ENCODE data around the gene TMEM94.
A peak's percentile ranks its signal among the peaks of the same experiment; 100 is the strongest.
"Not testable (repeated sequence)": the region's sequence is repeated elsewhere in the genome, so short reads cannot be mapped to it uniquely, and the experiment has no call there.

The TMEM94 gene

DNA sequence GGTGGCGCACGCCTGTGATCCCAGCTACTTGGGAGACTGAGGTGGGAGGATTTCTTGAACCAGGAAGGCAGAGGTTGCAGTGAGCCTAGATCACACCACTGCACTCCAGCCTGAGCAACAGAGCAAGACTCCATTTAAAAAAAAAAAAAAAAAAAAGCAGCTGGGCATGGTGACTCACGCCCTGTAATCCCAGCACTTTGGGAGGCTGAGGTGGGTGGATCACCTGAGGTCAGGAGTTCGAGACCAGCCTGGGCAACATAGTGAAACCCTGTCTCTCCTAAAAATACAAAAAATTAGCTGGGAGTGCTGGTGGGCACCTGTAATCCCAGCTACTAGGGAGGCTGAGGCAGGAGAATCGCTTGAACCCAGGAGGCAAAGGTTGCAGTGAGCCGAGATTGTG, 10.5 kb upstream of the TMEM94 start:
- not testable (repeated sequence) for DNase-seq

DNA sequence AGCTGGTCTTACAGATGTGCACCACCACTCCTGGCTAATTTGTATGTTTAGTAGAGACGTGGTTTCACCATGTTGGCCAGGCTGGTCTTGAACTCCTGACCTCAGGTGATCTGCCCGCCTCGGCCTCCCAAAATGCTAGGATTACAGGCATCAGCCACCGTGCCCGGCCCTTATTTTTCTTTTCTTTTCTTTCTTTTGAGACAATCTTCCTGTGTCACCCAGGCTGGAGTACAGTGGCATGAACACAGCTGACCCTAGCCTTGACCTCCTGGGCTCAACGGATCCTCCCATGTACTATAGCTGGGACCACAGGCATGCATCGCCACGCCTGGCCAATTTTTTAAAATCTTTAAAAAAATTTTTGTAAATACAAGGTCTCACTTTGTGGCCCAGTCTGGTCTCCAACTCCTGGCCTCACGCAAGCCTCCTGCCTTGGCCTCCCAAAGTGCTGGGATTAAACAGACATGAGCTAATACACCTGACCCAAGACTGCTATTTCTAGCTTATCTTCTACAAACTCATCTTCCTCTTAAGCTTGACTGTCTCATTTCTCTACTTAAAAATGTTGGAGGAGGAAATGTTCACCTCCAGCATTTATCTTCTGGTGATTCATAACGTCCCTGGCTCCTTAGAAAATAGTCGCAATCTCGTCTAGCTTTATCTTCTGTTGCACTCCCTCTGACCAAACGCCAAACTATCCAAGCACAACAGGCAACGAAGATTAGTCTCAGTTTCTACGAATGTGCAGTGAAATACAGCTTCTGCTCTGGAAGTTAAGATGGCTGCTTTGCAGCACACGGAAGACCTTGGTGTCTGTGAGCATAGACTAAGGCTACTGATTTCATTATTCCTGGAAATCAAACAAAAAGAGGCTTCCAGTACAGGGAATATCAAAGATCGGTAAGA, 8.2 kb upstream of the TMEM94 start:
- DNase-seq, result no peak

DNA sequence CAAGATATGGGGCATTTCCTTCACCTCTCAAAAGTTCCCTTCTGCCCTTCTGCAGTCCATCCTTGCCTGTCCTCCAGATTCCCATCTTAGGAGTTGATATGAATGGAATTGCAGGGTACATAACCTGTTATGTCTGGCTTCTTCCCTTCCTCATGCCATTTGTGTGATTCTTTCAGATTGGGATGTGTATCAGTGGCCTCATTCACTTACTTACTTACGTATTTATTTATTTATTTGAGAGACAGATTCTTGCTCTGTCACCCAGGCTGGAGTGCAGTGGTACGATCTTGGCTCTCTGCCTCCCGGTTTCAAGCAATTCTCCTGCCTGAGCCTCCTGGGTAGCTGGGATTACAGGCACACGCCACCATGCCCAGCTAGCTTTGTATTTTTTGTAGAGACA, 6.2 kb upstream of the TMEM94 start:
- no peak for DNase-seq

DNA sequence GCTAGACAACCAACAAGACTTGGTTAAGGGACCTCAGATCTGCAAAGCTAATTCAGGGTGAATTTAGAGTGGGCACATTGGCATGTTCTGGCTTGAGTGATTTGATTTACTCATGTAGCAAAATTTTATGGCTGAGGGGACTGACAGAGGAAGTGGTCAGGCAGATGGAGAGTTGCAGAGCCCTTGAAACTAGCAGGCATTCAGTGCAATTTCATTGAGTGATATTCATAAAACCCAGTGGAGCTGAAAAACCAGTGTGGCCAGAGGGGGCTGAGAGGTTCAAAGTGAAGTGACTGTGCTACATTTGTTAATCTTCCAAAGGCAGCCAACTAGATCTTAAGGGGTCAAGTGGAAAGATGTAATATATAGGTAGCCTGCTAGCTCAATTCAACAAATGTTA, 2.2 kb upstream of the TMEM94 start:
- DNase-seq, result no peak

DNA sequence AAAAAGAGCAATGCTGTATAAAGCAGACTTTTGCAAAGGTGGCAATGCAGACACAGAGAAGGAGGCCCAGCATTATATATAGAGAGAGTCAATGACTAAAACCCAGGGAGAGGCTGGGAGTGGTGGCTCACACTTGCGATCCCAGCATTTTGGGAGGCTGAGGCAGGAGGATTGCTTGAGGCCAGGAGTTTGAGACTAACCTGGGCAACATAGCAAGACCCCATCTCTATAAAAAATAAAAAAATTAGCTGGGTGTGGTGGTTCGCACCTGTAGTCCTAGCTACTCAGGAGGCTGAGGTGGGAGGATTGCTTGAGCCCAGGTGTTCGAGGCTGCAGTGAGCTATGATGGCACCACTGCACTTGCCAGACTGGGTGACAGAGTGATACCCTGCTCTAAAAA, 1.8 kb upstream of the TMEM94 start:
- not testable (repeated sequence) for DNase-seq

DNA sequence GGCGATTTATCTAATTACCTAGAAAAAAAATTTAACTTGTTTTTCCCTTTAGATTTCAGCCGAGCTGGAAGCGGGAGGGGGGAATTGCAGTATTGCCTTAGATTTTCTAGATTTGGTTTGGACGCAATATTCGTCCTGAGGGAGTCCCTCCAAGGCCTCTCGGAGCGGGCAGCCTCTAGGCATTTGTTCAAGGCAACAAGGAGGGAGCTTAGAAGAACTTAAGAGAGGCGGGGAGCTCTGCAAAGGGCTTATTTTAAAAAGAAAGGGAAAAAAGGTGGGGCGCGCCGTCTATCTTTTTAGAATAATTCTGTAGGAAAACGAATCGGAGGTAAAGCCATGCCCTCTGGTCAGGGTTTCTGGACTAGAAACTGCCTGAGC, 407 bp upstream of the TMEM94 start:
- DNase-seq, result no peak

DNA sequence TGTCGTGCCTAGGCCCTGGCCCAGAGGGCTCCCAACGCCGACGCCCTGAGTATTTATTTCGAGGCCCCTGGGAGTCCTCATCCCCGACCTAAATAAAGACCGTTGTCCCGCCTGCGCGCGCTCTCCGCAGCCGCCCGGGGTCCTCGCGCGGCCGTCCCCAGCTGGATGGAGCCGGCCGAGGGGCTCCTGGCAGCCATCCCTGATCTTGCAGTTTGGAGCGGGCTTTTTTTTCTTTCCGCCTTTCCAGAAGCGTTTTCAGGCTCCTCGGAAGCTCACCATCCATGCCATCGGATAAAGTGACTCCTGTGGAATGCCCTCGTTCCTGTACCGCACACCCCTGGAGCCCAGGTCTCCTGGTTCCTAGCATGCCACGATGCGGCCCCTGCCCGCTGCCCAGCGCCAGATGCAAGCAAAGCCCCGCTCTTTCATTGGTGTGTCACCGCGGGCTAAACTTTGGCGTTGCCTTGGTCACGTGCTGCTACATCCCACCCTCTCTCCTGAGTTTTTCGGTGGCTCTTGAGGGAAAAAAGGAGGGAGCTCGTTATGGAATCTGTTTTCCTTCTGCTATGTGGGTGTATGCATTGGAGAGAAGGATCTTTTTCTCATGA, 716 bp downstream of the TMEM94 start:
- peak in 1 of 2 donors; percentile 56 for DNase-seq

DNA sequence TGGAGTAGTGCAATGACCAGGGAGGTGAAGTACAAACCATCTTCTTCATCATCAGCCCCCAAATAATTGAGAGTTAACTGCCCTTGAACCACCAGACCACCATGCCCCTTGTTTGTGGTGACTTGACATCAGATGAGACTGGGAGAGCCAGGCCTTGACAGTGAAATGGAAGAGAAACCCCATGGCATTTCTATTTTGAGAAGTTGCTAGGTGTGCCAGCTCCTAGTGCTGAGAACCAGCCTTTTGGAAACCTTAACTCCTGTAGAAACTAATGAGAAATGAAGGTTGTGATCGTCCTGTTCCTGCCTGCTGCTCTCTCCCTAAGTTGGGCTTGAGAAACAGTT, 2.8 kb downstream of the TMEM94 start:
- no peak for DNase-seq

DNA sequence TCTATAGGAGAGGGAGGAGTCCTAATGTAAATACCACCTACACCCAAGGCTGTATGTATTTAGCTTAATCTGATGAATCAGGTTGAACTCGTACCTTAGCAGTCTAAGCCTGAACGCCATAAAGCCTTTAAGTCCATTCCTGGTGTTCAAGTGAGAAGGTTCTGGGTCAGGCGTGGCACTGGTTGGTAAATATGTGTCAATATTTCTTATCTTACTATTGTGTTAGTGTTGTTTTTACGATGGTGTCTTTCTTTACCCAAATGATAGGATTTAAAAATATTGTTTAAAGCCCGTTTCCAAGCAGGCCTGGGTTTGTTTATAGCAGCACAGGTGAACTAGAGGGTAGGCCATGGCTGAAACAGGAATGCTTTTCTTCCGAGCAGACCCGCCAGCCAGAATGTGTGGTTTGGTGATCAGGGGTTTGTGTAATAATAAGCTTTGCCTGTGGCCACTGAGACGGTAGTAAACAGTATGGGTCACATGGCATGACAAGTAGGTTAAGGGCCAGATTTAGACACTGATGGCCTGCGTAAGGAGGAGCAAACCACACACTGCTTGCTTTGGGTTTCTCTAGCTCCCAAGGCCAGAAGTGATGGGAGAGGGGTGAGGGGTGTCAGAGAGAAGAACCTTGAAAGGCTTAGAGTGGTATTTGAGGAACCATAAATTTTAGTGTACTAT, 3.3 kb downstream of the TMEM94 start:
- peak in 1 of 2 donors; percentile 1 for DNase-seq

DNA sequence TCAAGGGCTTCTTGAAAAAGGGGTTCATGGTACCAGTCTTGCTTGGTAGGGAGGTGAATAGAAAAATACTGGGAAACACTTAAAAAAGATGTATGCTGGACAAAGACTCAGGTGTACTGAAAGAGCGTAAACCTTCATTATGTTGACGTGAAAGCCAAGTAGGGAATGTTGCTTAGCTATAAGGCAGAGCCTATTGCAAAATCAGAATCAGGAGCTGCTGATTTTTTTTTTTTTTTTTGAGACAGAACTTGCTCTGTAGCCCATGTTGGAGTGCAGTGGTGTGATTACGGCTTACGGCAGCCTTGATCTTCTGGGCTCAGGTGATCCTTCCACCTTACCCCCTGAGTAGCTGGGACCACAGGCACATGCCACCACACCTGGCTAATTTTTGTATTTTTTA, 3.9 kb downstream of the TMEM94 start:
- DNase-seq, result no peak

DNA sequence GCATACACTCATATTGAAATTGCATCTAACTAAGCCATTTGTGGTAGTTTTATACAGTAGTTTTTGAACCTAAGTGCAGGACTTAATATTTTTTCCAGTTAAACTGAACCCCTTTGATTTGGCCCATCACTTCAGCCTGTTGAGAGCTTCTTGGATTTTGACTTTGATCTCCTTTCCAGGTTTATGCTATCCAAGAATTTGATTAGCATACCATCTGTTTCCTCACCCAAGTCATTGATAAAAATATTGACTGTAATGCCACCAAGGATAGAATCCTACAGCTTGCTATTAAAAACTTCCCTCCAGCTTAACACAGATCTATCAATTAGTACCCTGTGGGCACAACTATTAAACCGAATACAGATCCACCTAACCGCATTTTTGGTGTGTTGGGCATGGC, 7.2 kb downstream of the TMEM94 start:
- no peak for DNase-seq

DNA sequence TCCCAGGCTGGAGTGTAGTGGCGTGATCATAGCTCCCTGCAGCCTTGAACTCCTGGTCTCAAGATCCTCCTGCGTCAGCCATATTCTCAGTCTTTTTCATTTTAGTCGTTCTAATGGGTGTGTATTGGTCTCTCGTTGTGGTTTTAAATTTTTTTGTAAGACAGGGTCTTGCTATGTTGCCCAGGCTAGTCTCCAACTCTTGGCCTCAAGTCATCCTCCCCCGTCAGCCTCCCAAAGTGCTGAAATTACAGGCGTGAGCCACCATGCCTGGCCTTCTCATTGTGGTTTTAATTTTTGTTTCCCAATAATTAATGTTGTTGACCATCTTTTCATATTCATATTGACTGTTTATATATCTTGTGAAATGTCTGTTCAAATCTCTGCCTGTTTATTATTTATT, 8.6 kb downstream of the TMEM94 start:
- no peak for DNase-seq

DNA sequence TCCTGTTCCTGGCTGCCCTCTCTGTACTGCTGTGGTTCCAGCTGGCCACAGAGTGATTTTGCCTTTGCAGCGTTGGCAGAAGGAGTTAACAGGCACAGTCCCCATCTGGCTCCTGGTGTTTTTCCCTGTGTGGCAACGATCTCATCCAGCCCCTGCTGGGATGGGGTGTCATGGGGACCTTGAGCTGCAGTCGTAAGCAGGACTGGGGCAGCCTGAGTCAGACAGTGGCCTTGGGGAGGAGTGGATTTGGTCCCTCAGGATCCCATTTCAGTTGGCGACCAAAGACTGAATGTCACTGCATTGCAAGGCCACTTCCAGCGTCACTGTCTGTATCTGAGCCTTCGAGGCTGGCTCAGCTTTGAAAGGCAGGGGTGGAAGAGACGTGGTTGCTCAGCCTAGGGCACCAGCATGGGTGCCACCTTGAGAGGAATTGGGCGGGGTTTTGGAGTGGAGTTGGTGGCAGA, 11.9 kb downstream of the TMEM94 start:
- no peak for DNase-seq

DNA sequence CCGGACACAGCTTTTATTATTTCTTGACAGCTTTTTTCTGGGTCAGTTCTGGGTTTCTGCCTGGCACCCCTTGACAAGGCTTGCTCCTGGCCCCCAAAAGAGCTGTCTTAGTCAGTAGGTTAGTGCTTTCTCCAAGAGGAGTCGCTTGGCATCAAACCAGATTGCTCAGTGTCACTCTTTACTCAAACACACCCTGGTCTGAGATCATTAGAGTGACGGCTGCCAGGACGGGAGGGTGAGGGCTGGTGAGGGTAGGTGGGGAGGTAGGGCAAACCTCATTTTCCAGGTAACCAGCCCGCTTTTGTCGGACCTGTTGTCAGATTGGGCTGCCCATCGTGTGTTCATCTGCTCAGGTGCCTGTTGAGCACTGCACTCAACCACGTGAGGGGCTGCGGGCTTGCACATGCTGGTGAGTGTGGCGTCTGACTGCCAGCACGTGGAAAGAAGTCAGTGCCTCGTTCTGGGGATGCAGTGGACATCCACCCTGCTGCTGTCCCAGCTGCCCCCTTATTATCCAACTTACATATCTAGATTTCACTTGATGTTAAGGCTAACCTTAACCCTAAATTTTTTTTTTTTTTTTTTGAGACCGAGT, 12.4 kb downstream of the TMEM94 start:
- no peak for DNase-seq

DNA sequence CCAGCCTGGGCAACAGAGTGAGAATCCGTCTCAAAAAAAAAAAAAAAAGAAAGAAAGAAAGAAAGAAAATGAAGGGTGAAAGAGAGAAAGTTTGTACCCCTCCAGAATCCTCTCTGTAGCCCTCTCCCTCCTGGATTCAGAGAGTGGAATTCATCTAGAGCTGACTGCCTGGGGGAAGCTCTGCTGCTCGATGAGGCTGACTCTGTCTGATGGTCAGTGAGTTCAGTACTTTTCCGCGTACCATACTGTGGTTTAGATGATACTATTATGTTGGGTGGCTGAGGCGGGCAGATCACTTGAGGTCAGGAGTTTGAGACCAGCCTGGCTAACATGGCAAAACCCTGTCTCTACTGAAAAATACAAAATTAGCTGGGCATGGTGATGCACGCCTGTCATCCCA, 14.8 kb downstream of the TMEM94 start:
- DNase-seq, result no peak

DNA sequence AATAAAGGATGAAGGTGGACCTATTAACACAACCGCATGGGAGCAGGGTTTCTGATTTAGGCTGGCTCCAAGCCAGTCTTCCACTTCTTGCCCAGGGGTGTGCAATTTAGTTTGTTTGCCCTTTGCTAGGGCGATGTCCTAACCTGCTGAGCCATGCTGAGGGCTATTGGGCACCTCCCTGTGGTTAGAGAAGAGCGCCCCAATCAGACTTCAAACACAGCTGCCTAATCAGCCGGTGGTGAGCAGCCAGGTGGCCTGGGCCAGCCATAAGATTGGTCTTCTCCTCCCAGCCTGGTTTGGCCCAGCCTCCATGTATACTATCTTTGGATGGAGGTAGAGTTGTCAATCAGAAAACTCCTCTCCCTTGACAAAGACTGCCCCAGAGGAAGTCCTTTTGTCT, 15.7 kb downstream of the TMEM94 start:
- no peak for DNase-seq

DNA sequence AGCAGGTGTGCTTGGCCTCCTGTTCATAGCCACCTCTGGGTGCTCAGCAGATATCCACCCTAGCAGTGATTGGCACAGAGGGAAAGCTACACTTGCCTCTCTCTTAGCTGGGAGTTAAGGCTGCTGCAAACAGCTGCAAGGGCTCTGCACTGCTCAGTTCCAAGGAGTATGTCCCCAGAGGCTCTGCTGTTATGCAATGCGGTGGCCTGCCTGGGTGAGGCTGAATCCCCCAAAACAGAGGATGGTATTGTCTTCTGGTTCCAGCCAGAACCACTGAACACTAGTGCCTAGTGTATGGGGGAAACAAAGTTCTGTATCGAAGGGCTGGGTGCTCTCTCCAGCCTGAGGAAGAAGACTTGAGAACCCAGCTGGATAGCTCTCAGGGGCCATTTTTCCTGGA, 16.8 kb downstream of the TMEM94 start:
- DNase-seq, result no peak

DNA sequence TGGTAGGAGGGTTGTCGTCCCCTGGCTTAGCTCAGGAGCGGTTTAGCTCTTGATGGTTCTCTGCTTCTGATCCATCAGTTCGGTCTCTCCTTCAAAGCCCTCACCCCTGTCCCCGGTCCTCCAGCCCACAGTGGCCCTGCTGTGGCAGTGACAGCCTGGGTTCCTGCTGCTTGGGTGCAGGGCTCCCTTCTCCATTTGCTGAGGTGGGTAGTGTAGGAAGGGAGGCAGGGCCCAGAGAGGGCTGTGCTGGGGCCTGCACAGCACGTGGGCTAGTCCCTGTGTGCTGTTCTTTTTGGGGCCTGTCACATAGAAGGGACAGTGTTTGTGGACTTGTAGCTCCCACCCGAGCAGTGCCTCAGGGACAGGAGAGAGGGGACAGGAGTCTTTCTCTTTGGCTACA, 18.3 kb downstream of the TMEM94 start:
- DNase-seq, result no peak

DNA sequence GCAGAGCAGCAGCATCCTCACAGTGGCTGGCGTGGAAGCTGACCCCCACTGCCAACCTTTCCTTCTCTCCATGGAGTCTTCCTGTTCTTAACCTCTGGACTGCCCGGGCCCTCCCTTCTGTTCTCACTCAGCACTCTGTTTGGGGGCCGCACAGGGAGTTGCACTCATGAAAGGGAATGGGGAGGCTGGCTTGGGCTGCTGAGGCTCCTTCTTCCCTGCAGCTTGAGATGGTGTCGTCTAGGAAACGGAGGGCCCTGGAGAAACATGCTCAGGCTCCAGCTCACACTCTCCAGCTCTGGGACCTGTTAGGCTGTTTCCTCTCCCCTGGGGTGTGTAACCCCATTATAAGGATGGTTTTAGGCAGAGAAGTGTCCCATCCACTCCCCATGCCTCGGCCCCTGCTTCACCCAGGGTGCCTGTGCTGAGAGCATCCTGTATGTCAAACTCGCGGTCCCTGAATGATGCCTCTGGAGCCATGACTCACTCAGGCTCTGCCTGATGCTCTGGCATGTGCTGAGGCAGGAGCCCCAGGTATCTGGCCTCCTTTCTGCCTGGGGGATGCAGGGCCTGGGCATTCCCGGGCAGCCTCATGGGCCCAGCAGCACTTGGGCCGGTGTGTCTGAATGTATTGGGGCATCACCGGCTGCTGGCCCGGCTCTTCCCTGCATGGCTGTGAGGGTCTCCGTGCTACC, 18.9 kb downstream of the TMEM94 start:
- DNase-seq, result no peak

DNA sequence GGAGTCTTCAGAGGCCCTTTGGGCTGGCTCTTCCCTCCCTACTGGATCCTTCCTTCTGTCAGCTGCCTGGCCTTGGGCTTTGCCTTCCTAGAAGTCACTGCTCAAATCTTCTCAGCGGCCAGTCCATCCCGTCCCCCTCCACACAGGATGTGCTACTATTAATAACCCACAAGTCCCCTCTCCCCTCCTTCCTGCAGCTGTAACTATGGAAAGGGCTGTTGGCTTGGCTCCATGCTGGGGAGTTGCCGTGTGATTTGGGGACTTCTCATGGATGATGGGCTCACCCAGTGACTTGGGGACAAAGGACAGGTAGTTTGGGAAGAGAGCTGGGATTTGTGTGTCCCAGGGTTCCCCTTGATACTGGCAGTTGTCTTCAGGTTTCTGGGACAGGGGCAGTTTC, 19.4 kb downstream of the TMEM94 start:
- no peak for DNase-seq

DNA sequence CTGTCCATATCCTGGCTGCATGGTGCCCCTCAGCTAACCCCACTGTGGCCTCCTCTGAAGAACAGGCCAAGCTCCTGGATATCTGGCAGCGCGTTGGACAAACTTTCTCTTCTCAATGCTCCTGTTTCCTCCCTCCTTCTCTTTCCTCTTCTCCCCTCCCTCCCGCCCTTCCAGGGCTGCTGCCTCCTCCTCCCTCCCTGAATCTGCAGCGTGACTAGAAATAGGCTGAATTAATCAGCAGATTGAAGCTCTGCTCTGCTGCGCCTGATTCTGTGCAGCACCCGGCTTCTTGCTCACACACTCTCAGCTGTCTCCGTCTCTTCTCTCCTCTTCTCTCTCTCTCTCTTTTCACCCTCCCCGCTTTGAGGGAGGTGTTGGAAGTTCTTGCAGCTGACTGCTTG, 19.8 kb downstream of the TMEM94 start:
- no peak for DNase-seq

DNA sequence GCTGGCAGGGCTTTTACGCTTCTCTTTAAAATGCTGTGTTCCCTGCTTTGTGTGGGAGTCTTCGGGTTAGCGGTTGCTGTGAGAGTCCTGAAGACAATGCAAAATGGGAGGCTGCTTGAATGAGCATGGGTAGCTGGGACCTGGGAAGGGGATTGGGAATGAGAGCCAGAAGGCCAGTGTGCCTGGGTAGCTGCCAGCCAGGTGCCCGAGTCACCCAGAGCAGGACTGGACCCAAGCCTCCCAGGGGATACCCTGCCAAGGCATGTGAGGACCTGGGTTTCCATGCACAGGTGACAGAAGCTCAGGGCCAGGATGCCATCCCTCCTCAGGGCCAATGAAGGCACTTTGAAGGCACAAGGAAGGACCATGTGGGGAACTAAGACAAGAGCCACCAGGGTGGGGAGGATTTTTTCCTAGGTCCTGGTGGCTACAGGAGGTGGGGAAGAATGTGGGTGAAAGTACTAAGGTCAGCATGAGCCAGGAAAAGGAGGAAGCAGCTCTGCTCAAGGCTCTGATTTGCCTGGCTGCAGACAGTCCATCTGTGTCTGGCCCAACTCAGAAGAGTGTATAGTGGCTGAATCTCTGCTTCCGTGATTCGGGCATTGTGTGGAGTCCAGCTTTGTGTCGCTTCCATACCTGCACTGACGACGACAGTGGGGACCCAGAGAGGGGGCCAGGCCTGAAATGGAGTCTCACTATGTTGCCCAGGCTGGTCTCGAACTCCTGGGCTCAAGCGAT, 20.5 kb downstream of the TMEM94 start:
- no peak for DNase-seq
